HG03571 (cell line): ENCODE measurements around the gene RMI1.
"Not testable (repeated sequence)": the region's sequence is repeated elsewhere in the genome, so short reads cannot be mapped to it uniquely, and the experiment has no call there.

Experiments used
- ATAC-seq: cut with Tn5 transposase; IDR thresholded peaks from one replicate; pipeline ENCODE4 v1.9.1; 2021; ENCODE audit not compliant: unreplicated experiment

Gene RMI1

GRCh38 chr9:83980395-83981125, at the start of gene RMI1:
RMI1 (plus strand) TSS chr9:83980805; CDS start chr9:84000987, 20,182 bp downstream.
- peak; percentile 67 for ATAC-seq

- ATAC-seq, result no peak
Observed at GRCh38 chr9:83930881-83931280, 49.7 kb upstream of the RMI1 start.

GRCh38 chr9:83932011-83932410, 48.6 kb upstream of the RMI1 start:
- ATAC-seq, result no peak

GRCh38 chr9:83932851-83933250, 47.8 kb upstream of the RMI1 start:
- no peak for ATAC-seq

- ATAC-seq, result no peak
Observed at GRCh38 chr9:83933790-83934189, 46.8 kb upstream of the RMI1 start.

- ATAC-seq, result no peak
Observed at GRCh38 chr9:83934569-83935275, 45.9 kb upstream of the RMI1 start.

- ATAC-seq, result no peak
Observed at GRCh38 chr9:83935276-83935935, 45.2 kb upstream of the RMI1 start.

- ATAC-seq, result no peak
Observed at GRCh38 chr9:83936523-83936922, 44.1 kb upstream of the RMI1 start.

GRCh38 chr9:83937861-83938455, 42.6 kb upstream of the RMI1 start:
- no peak for ATAC-seq

- ATAC-seq, result no peak
Observed at GRCh38 chr9:83940590-83941303, 39.9 kb upstream of the RMI1 start.

GRCh38 chr9:83948096-83948495, 32.5 kb upstream of the RMI1 start:
- ATAC-seq, result not testable (repeated sequence)

GRCh38 chr9:83956086-83956435, 24.5 kb upstream of the RMI1 start:
- ATAC-seq, result peak; percentile 45

GRCh38 chr9:83956436-83957247, 24.0 kb upstream of the RMI1 start:
- ATAC-seq, result peak; percentile 89

- no peak for ATAC-seq
Observed at GRCh38 chr9:83957248-83957513, 23.4 kb upstream of the RMI1 start.

GRCh38 chr9:83959061-83959460, 21.5 kb upstream of the RMI1 start:
- no peak for ATAC-seq

- no peak for ATAC-seq
Observed at GRCh38 chr9:83960991-83961390, 19.6 kb upstream of the RMI1 start.

- no peak for ATAC-seq
Observed at GRCh38 chr9:83962165-83962564, 18.4 kb upstream of the RMI1 start.

GRCh38 chr9:83964973-83965349, 15.6 kb upstream of the RMI1 start:
- no peak for ATAC-seq

- no peak for ATAC-seq
Observed at GRCh38 chr9:83965350-83966208, 15.0 kb upstream of the RMI1 start.

- ATAC-seq, result no peak
Observed at GRCh38 chr9:83966209-83966582, 14.4 kb upstream of the RMI1 start.
